Naive thymus-derived CD4-positive, alpha-beta T cell (primary cell): ENCODE data around the gene RAP1B. TPM values are rescaled to one million over a fixed set of nuclear protein-coding genes. Genes with fewer than 3 reads are reported as not detected.
"Not testable (repeated sequence)": the region's sequence is repeated elsewhere in the genome, so short reads cannot be mapped to it uniquely, and the experiment has no call there.

Experiments
- ATAC-seq: fragments of 150-1000 bp; cut with Tn5 transposase; 2 replicates; pipeline ENCODE4 v1.10.0; 2021; ENCODE audit warnings: mild to moderate bottlenecking, moderate library complexity
- CTCF ChIA-PET: fragments of 350-600 bp; sonication (Branson Sonifier 250); formaldehyde crosslinking; loops from one replicate; lab custom pipeline; 2021; ENCODE audit warnings: antibody characterized with exemption; lab: Charles Lee
- POLR2A ChIA-PET: fragments of 350-600 bp; sonication (Branson Sonifier 250); formaldehyde crosslinking; loops from one replicate; lab custom pipeline; 2021; ENCODE audit warnings: antibody characterized with exemption, inconsistent platforms; lab: Charles Lee
- DNase-seq, 9 donors: peaks; one replicate each; pipeline versions ENCODE4 v3.0.0 to v3.0.0-alpha.2; 2020 to 2022; ENCODE audit warnings: mixed read lengths in 1 of 9
- H3K27ac ChIP-seq: one replicate; pipeline ENCODE4 v1.7.0; 2013; ENCODE audit warnings: mild to moderate bottlenecking, low read depth, low read length, moderate library complexity
- H3K27me3 ChIP-seq, 2 donors: one replicate each; pipeline ENCODE4 v1.7.0; 2013; ENCODE audit warnings: low read length in 2 of 2, mild to moderate bottlenecking in 2 of 2, moderate library complexity in 2 of 2; ENCODE audit not compliant: control insufficient read depth in 2 of 2, insufficient read depth in 2 of 2
- H3K36me3 ChIP-seq, 3 experiments: 1 replicate in 2 of 3; 2 replicates in 1 of 3; pipeline ENCODE4 v1.7.0; 2013; ENCODE audit warnings: low read length in 3 of 3, mild to moderate bottlenecking in 3 of 3, moderate library complexity in 1 of 3; ENCODE audit not compliant: insufficient read depth in 3 of 3, control insufficient read depth in 2 of 3
- H3K4me1 ChIP-seq, 2 donors: one replicate each; pipeline ENCODE4 v1.7.0; 2013; ENCODE audit warnings: low read length in 2 of 2, mild to moderate bottlenecking in 2 of 2, moderate library complexity in 1 of 2; ENCODE audit not compliant: control insufficient read depth in 2 of 2, insufficient read depth in 2 of 2
- H3K4me3 ChIP-seq: 2 replicates; pipeline ENCODE4 v1.7.0; 2013; ENCODE audit warnings: mild to moderate bottlenecking, low read length
- H3K9me3 ChIP-seq, 3 experiments: 1 replicate in 2 of 3; 2 replicates in 1 of 3; pipeline ENCODE4 v1.7.0; 2013; ENCODE audit warnings: low read length in 3 of 3; ENCODE audit not compliant: control insufficient read depth in 2 of 3
- H3K27ac Mint-ChIP-seq, 9 donors: one replicate each; pipeline ENCODE4 v1.8.0; 2020 to 2022; ENCODE audit warnings: mixed read lengths in 9 of 9, mild to moderate bottlenecking in 8 of 9, moderate library complexity in 5 of 9, inconsistent platforms in 2 of 9
- H3K27me3 Mint-ChIP-seq, 5 donors: one replicate each; pipeline ENCODE4 v1.8.0; 2021 to 2022; ENCODE audit warnings: mixed read lengths in 5 of 5, mild to moderate bottlenecking in 1 of 5
- H3K36me3 Mint-ChIP-seq, 5 donors: one replicate each; pipeline ENCODE4 v1.8.0; 2020 to 2022; ENCODE audit warnings: mixed read lengths in 5 of 5, mild to moderate bottlenecking in 3 of 5, inconsistent platforms in 1 of 5
- H3K4me1 Mint-ChIP-seq, 7 donors: one replicate each; pipeline ENCODE4 v1.8.0; 2020 to 2022; ENCODE audit warnings: mixed read lengths in 7 of 7, mild to moderate bottlenecking in 3 of 7, inconsistent platforms in 1 of 7
- H3K4me3 Mint-ChIP-seq, 10 donors: one replicate each; pipeline ENCODE4 v1.8.0; 2020 to 2022; ENCODE audit warnings: mild to moderate bottlenecking in 10 of 10, mixed read lengths in 10 of 10, moderate library complexity in 6 of 10, inconsistent platforms in 2 of 10
- H3K9me3 Mint-ChIP-seq, 11 donors: one replicate each; pipeline ENCODE4 v1.8.0; 2020 to 2022; ENCODE audit warnings: mixed read lengths in 11 of 11, mild to moderate bottlenecking in 4 of 11, inconsistent platforms in 1 of 11, moderate library complexity in 1 of 11
- intact Hi-C, 2 donors: fragments of 100-400 bp; cut with micrococcal nuclease; formaldehyde crosslinking; loops; one replicate each; pipeline ENCODE4 v1.15.1; 2023
- polyA plus RNA-seq, 2 donors: library from polyadenylated mRNA; unstranded; fragments of 300-500 nt; fragmentation: Illumina TruSeq; gene quantifications; one replicate each; pipeline ENCODE4 v1.2.3, GENCODE V29; 2021
- total RNA-seq, 6 experiments: library from RNA in 5 of 6; stranded (reverse) in 5 of 6; gene quantifications; 1 replicate in 5 of 6; 2 replicates in 1 of 6; pipeline ENCODE4 v1.2.3 and lab custom pipeline; 2021 to 2026

RAP1B gene
- total and polyA plus RNA-seq, 7 experiments from 2014 or later, result 202 to 596 (median 224) TPM

DNA sequence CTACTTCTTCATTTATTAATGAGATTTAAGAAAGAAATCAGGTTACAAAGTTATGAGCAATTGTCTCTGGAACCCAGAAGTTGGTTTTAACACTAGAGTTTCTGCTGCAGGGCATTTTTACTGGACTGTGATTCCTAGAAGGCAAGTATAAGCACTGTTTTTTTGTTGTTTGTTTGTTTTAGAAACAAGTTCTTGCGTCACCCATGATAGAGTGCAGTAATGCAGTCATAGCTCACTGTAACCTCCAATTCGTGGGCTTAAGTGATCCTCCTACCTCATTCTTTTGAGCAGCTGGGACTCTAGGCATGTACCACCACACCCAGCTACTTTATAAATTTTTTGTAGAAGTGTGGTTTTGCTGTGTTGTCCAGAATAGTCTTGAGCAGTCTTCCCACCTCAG is 25.6 kb downstream of the RAP1B start:
- H3K27me3 ChIP-seq, result no peaks in the 10 kb centered on the region
- H3K27ac Mint-ChIP-seq, result peak overlapping the region in 8 of 9 donors; percentile 33 to 79 (median 60)
- H3K4me1 ChIP-seq, result peaks cover 73 to 79% of the 10 kb centered on the region in 2 donors
- intact Hi-C loops, result loop anchor here in 1 of 2 donors (2.0 kb wide), 1 partner anchor 15 kb away; no protein-coding TSS in a partner anchor
- H3K36me3 ChIP-seq, result peaks cover 0 to 5% (median 0%) of the 10 kb centered on the region in 3 experiments
- ChIA-PET POLR2A (interaction anchor here (1.4 kb wide), 1 partner anchor 21 kb away, joined by 10 read pairs; no protein-coding TSS in a partner anchor), CTCF (interaction anchor here (0.7 kb wide), 1 partner anchor 53 kb away, joined by 8 read pairs; no protein-coding TSS in a partner anchor)
- H3K4me3 ChIP-seq, result no peak overlapping the region
- H3K4me3 Mint-ChIP-seq, result peak overlapping the region in 8 of 10 donors; percentile 0 to 70 (median 52)
- H3K9me3 Mint-ChIP-seq, result no peaks in the 10 kb centered on the region
- peaks cover 57 to 97% (median 89%) of the 10 kb centered on the region in 7 donors for H3K4me1 Mint-ChIP-seq
- H3K27ac ChIP-seq, result peak overlapping the region; percentile 10
- H3K27me3 Mint-ChIP-seq, result no peaks in the 10 kb centered on the region
- no peaks in the 10 kb centered on the region for H3K9me3 ChIP-seq
- DNase-seq (no peak), ATAC-seq (peak; percentile 26)
- H3K36me3 Mint-ChIP-seq, result peaks cover 0 to 17% (median 4%) of the 10 kb centered on the region in 5 donors

DNA sequence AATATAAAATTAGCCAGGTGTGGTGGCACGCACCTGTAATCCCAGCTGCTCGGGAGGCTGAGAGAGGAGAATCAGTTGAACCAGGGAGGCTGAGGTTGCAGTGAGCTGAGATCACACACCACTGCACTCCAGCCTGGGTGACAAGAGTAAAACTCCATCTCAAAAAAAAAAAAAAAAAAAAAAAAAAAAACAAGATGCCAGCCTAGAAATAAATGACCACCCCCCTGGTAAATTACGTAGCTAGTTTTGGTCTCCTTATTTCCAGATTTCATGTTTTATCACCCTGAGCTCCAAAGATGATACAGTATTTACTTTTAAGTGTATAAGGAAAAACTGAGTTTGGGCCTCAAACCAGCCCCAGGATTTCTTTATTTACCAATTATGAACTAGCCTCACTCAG is 26.7 kb downstream of the RAP1B start:
- peaks cover 69 to 81% of the 10 kb centered on the region in 2 donors for H3K4me1 ChIP-seq
- POLR2A ChIA-PET, result interaction anchor here (1.3 kb wide), 1 partner anchor 9 kb away, joined by 5 read pairs; no protein-coding TSS in a partner anchor
- H3K4me3 Mint-ChIP-seq, result peak overlapping the region in 8 of 10 donors; percentile 25 to 81 (median 62)

DNA sequence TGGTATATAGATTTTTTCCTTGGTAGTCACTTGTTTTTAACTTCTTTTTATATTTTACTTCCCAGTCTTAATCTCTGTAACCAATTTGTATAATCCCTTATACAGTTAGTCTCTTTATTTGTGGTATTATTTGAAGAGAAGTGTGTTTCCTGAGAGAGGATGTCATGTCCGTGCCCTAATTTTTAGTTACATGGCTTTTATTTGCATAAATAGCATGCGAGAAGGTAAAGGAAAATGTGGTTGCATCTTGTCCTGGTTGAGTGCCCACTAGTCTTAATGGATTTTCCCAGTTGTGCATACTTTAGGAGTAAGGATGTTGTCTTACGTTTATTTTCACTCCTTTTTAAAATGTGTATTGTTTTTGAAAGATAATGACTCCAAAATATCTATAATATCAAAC is 27.5 kb downstream of the RAP1B start:
- Mint-ChIP-seq H3K4me3 (peak overlapping the region in 9 of 10 donors; percentile 8 to 81 (median 60)), H3K9me3 (no peaks in the 10 kb centered on the region), H3K36me3 (peaks cover 0 to 14% (median 9%) of the 10 kb centered on the region in 5 donors), H3K4me1 (peaks cover 57 to 100% (median 93%) of the 10 kb centered on the region in 7 donors), H3K27ac (peak overlapping the region in 7 of 9 donors; percentile 38 to 85 (median 81)), H3K27me3 (no peaks in the 10 kb centered on the region)
- H3K27me3 ChIP-seq, result no peaks in the 10 kb centered on the region
- CTCF ChIA-PET, result no interaction called here
- POLR2A ChIA-PET, result no interaction called here
- intact Hi-C loops, result no loop called here
- H3K4me1 ChIP-seq, result peaks cover 76 to 81% of the 10 kb centered on the region in 2 donors
- H3K4me3 ChIP-seq, result no peak overlapping the region
- peaks cover 0 to 5% (median 0%) of the 10 kb centered on the region in 3 experiments for H3K36me3 ChIP-seq
- no peak overlapping the region for H3K27ac ChIP-seq
- no peaks in the 10 kb centered on the region for H3K9me3 ChIP-seq
- no peak for DNase-seq
- ATAC-seq, result no peak

More for the DNA sequence above, 26.7 kb downstream of the RAP1B start:
- H3K9me3 Mint-ChIP-seq, H3K4me3 ChIP-seq, H3K36me3 ChIP-seq, CTCF ChIA-PET, H3K9me3 ChIP-seq, DNase-seq, H3K27ac ChIP-seq, H3K27me3 Mint-ChIP-seq, H3K27me3 ChIP-seq, ATAC-seq: not testable (repeated sequence)
- intact Hi-C loops, result loop anchor here in 1 of 2 donors (1.0 to 2.0 kb wide), 2 partner anchors 8 to 13 kb away; no protein-coding TSS in a partner anchor
- Mint-ChIP-seq H3K27ac (peak overlapping the region in 8 of 9 donors; percentile 30 to 89 (median 82)), H3K4me1 (peaks cover 56 to 100% (median 93%) of the 10 kb centered on the region in 7 donors), H3K36me3 (peaks cover 0 to 14% (median 5%) of the 10 kb centered on the region in 5 donors)

DNA sequence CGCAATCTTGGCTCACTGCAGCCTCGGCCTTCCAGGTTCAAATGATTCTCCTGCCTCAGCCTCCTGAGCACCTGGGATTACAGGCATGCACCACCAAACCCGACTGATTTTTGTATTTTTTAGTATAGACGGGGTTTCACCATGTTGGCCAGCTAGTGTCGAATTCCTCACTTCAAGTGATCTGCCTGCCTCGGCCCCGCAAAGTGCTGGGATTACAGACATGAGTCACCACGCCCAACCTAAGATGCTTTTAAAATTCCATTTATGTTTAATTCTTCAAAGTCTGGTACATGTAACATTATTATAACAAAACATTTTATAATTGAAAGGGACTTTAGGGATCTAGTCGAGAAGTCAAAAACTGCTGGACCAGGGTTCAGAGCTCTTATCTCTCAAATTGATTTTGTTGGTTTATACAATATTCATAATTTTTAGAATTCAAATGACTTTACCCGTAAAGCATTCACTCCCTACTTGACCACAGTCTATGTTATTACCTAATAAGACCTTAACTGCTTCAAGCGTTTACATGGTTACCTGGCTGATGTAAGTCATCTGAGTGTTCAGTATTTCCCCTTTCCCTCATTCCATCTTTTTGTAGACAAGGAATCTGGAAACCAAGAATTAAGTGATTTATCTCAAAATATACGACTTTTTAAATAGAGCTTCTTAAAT is 28.2 kb downstream of the RAP1B start:
- no peaks in the 10 kb centered on the region for H3K27me3 Mint-ChIP-seq
- Histone ChIP-seq H3K9me3 (no peaks in the 10 kb centered on the region), H3K4me1 (peaks cover 74 to 76% of the 10 kb centered on the region in 2 donors), H3K27ac (peak overlapping the region; percentile 8), H3K4me3 (no peak overlapping the region), H3K27me3 (no peaks in the 10 kb centered on the region), H3K36me3 (peaks cover 0 to 5% (median 0%) of the 10 kb centered on the region in 3 experiments)
- ChIA-PET POLR2A (interaction anchor here (0.6 to 1.9 kb wide), 6 partner anchors 9 to 320 kb away, joined by 3 to 9 read pairs (median 4); no protein-coding TSS in a partner anchor), CTCF (interaction anchor here (0.6 to 1.2 kb wide), 5 partner anchors 15 to 204 kb away, joined by 3 to 5 read pairs (median 4); no protein-coding TSS in a partner anchor)
- DNase-seq (no peak), ATAC-seq (no peak)
- intact Hi-C loops, result loop anchor here in 1 of 2 donors (1.0 kb wide), 1 partner anchor 10 kb away; no protein-coding TSS in a partner anchor
- H3K36me3 Mint-ChIP-seq, result peaks cover 0 to 14% (median 8%) of the 10 kb centered on the region in 5 donors
- peak overlapping the region in 8 of 9 donors; percentile 44 to 90 (median 83) for H3K27ac Mint-ChIP-seq
- H3K9me3 Mint-ChIP-seq, result peaks cover 0 to under 1% (median 0%) of the 10 kb centered on the region in 11 donors
- peaks cover 52 to 99% (median 92%) of the 10 kb centered on the region in 7 donors for H3K4me1 Mint-ChIP-seq
- peak overlapping the region in 9 of 10 donors; percentile 25 to 81 (median 72) for H3K4me3 Mint-ChIP-seq

DNA sequence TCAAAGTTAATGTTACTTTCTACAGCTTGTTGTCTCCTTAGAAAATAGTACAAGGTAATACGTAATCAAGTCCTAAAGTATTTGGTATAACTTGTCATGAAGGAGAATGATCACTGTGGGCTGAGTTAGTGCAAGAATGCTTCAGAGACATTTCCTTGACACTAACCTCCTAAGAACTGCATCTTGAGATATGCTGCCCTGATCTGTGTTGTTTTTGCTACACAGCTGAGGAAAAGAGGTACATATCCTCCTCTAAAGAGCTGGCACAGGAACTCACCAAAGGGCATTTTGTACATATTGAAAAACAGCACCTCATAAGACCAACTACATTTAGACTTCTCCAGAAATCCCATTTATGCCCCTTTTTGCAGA is 28.7 kb downstream of the RAP1B start:
- CTCF ChIA-PET, result interaction anchor here (0.6 to 1.2 kb wide), 6 partner anchors 15 to 157 kb away, joined by 3 to 6 read pairs (median 4); no protein-coding TSS in a partner anchor
- Histone ChIP-seq H3K4me1 (peaks cover 68 to 70% of the 10 kb centered on the region in 2 donors), H3K36me3 (peaks cover 0 to 5% (median 0%) of the 10 kb centered on the region in 3 experiments), H3K4me3 (no peak overlapping the region), H3K27me3 (no peaks in the 10 kb centered on the region), H3K27ac (peak overlapping the region; percentile 26), H3K9me3 (no peaks in the 10 kb centered on the region)
- POLR2A ChIA-PET, result interaction anchor here (0.6 to 1.9 kb wide), 6 partner anchors 9 to 320 kb away, joined by 3 to 9 read pairs (median 4); no protein-coding TSS in a partner anchor
- DNase-seq (peak in 4 of 9 donors; percentile 21 to 38 (median 22)), ATAC-seq (peak; percentile 36)
- H3K9me3 Mint-ChIP-seq, result peaks cover 0 to 3% (median 0%) of the 10 kb centered on the region in 11 donors
- H3K27ac Mint-ChIP-seq, result peak overlapping the region; percentile 46 to 90 (median 83)
- no peaks in the 10 kb centered on the region for H3K27me3 Mint-ChIP-seq
- peak overlapping the region; percentile 5 to 81 (median 72) for H3K4me3 Mint-ChIP-seq
- intact Hi-C loops, result loop anchor here in 1 of 2 donors (1.0 kb wide), 1 partner anchor 10 kb away; no protein-coding TSS in a partner anchor
- H3K4me1 Mint-ChIP-seq, result peaks cover 55 to 99% (median 90%) of the 10 kb centered on the region in 7 donors
- peaks cover 0 to 17% (median 11%) of the 10 kb centered on the region in 5 donors for H3K36me3 Mint-ChIP-seq

DNA sequence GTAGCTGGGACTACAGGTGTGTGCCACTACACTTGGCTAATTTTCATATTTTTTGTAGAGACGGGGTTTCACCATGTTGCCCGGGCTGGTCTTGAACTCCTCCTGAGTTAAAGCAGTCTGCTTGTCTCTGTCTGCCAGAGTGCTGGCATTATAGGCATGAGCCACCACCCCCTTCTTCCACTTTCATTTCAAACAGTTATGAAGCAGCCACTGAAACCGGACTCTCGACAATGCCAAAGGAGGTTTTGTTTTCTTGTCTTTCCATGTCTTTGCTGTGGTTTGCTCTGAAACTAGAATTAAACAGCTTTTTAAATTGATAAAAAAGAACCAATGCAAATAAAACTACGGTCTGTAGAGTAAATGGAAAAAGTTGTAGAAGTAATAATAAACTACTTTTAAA is 30.4 kb downstream of the RAP1B start:
- DNase-seq (peak in 8 of 9 donors; percentile 15 to 45 (median 29)), ATAC-seq (peak; percentile 73)
- ChIA-PET POLR2A (interaction anchor here (0.6 to 1.3 kb wide), 4 partner anchors 10 to 310 kb away, joined by 3 to 4 read pairs (median 4); partner anchors contain the start of gene RAP1B), CTCF (no interaction called here)
- Histone ChIP-seq H3K4me1 (peaks cover 65% of the 10 kb centered on the region in 2 donors), H3K9me3 (no peaks in the 10 kb centered on the region), H3K27me3 (no peaks in the 10 kb centered on the region), H3K4me3 (no peak overlapping the region), H3K36me3 (no peaks in the 10 kb centered on the region), H3K27ac (peak overlapping the region; percentile 57)
- peak overlapping the region; percentile 39 to 90 (median 83) for H3K27ac Mint-ChIP-seq
- intact Hi-C loops, result loop anchor here (1.0 to 5.0 kb wide), 4 partner anchors 10 to 276 kb away; partner anchors contain the start of genes NUP107 (in 1 of the 2) and RAP1B (in 1 of the 2)
- peak overlapping the region; percentile 17 to 81 (median 74) for H3K4me3 Mint-ChIP-seq
- peaks cover 0 to 3% (median 0%) of the 10 kb centered on the region in 11 donors for H3K9me3 Mint-ChIP-seq
- H3K36me3 Mint-ChIP-seq, result peaks cover 0 to 18% (median 11%) of the 10 kb centered on the region in 5 donors
- peaks cover 47 to 96% (median 86%) of the 10 kb centered on the region in 7 donors for H3K4me1 Mint-ChIP-seq
- no peaks in the 10 kb centered on the region for H3K27me3 Mint-ChIP-seq
